Neural progenitor cell (in vitro differentiated cells): ENCODE measurements around the gene PAX5.

Experiments
- EZH2 ChIP-seq: fragments of 200-600 bp; sonication (generic); IDR thresholded peaks from 2 replicates; pipeline ENCODE4 v1.6.1; 2017; ENCODE audit warnings: antibody characterized with exemption, mild to moderate bottlenecking, moderate library complexity
- EZH2phosphoT487 ChIP-seq: fragments of 200-600 bp; sonication (generic); IDR thresholded peaks from 2 replicates; pipeline ENCODE4 v1.6.1; 2017; ENCODE audit warnings: antibody characterized with exemption
- TF ChIP-seq, protein P1 (sequence below): fragments of 200-600 bp; sonication (generic); IDR thresholded peaks from 2 replicates; pipeline ENCODE4 v1.5.1; 2017; ENCODE audit warnings: antibody characterized with exemption, mild to moderate bottlenecking

DNA sequence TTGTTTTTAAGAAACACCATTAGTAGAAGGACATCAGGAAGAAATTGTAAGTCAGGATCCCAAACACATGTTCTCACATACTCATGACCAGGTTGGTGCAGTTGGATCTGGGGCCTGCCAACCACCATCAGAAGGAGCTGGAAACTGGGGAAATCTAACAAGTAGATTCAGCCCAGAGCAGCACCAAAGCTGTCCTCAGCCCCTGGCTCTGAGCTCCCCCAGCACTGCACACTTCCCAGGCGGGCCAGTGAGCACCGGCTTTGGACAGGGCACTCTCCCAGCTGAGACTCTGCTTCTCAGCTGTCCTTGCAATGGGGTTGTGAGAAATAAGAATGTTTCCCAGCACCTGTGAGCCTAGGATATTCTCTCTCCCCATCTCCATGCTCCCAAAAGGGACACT is 162.5 kb downstream of the PAX5 start:
- TF ChIP-seq EZH2phosphoT487: no peak
- TF ChIP-seq EZH2: no peak
- TF ChIP-seq, protein P1, sequence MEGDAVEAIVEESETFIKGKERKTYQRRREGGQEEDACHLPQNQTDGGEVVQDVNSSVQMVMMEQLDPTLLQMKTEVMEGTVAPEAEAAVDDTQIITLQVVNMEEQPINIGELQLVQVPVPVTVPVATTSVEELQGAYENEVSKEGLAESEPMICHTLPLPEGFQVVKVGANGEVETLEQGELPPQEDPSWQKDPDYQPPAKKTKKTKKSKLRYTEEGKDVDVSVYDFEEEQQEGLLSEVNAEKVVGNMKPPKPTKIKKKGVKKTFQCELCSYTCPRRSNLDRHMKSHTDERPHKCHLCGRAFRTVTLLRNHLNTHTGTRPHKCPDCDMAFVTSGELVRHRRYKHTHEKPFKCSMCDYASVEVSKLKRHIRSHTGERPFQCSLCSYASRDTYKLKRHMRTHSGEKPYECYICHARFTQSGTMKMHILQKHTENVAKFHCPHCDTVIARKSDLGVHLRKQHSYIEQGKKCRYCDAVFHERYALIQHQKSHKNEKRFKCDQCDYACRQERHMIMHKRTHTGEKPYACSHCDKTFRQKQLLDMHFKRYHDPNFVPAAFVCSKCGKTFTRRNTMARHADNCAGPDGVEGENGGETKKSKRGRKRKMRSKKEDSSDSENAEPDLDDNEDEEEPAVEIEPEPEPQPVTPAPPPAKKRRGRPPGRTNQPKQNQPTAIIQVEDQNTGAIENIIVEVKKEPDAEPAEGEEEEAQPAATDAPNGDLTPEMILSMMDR: no peak
